NT2/D1 (cell line): Measurements from ENCODE around the gene DONSON.

ENCODE experiments used
- SUZ12 ChIP-seq: IDR thresholded peaks from 2 replicates; pipeline ENCODE4 v1.6.1; 2011; ENCODE audit not compliant: insufficient read length, insufficient read depth; ENCODE audit errors: extremely low read depth
- YY1 ChIP-seq: IDR thresholded peaks from 2 replicates; pipeline ENCODE4 v1.6.1; 2011; ENCODE audit not compliant: insufficient read length, insufficient read depth
- ZNF274 ChIP-seq: IDR thresholded peaks from 2 replicates; pipeline ENCODE4 v1.6.1; 2011; ENCODE audit warnings: mild to moderate bottlenecking, low read depth, low read length

- TF ChIP-seq SUZ12: no peak
- no peak for TF ChIP-seq ZNF274
- TF ChIP-seq YY1: no peak
These were observed 47.8 kb downstream of the DONSON start for GRCh38 chr21:33540711-33541104.
